CD4-positive, alpha-beta T cell treated with Interleukin-6 for 4 hours (primary cell): ENCODE measurements around the gene MYL3.

Experiments
- DNase-seq: peaks from one replicate; pipeline ENCODE4 v3.0.0-alpha.2; 2020; ENCODE audit warnings: mixed read lengths

Gene MYL3

DNA sequence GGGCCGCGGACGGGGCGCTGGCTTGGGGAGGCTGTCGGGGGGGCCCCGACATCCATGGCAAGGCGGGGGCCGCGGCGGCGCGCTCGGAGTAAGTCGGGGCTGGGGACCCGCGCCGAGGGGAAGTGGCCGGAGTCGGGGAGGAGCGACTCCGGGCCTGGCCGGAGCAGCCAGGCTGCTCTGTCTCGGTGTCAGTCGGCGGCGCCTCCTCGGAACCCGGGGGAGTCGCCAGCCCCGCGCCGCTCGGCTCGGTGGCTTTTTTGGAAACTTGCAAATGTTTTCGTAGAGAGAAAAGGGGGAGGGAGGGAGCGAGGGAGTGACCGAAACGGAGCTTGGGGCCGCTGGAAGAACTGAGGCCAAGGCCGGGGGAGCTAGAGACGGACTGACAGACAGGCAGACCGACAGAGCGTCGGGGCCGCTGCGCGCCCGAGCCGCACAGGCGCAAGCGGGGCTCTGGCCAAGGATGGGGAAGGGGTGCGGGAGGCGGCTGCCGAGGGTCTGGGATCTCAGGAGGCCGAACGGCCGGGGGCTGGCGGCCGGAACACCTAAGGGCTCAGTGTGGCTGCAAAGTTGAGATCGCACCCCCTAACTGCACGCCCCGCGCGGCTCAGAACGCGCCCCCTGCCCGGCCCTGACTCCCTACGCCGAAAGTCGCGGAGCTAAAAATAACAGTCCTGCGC lies 19.3 kb upstream of the MYL3 start:
- DNase-seq, result no peak

- peak; percentile 33 for DNase-seq
These were observed 18.5 kb upstream of the MYL3 start for GRCh38 chr3:46881596-46882376.

DNA sequence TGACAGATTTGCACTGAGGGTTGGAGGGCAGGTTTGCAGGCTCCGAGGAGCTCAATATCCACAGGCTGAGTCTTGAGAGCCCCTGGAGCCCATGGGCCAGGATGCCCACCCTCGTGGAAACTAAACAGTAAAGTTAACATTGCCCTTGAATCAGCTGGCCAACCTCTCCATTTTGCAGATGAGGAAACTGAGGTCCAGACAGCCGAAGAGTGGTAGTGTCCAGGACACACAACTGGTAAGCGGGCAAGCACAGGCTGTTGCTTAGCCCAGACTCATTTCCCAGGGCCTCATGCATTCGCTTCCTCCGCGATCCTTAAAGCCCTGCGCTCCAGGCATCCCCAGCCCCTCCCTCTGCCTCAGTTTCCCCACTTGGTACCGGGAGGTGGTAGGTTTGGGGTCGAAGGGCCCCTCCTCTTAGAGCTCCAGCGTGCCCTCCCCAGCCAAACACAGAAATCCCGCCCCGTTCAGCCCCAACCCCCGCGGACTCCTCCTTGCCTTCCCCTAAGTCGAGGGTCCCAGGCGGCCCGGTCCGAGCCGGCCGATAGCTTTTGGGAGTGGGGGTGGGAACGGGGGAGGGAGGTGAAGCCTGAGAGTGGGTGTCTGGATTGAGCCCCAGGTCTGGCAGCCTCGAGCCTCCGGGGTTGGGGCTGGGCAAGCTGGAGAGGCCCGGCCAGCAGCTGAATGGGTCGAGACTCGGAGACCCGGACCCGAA lies 17.8 kb upstream of the MYL3 start:
- no peak for DNase-seq

DNA sequence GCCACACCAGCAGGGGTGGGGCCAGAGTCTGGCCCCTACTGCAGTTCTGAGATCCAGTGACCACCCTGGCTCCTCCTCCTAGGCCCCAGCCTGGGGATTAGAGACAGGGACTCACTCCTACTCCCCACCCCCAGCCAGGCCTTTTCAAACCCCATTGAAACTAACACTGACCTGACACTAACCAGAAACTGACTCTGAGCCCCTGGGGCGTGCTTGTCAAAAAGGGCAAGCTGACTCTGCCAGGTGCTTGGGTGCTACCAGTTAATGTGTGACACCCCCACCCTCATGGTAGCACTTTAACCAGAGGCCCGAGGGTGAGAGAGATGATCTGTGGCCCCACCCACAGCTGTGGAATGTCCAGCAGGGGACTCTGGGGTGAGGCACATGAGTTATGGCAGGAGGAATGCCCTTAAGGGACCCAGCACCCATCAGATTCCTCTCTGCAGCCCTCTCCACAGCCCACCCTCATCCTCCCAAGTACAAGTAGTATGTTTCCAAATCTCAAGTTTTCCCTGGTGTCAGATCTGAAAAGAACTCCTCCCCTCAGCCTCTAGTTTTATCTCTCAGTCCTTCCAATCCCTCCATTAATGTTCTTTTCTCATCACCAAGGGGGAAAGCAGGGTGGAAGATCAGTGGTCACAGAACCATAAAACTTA lies 15.7 kb upstream of the MYL3 start:
- DNase-seq, result no peak

GRCh38 chr3:46877406-46878125 lies 14.3 kb upstream of the MYL3 start, which contains the start of gene PTH1R:
Gene PTH1R, plus strand, starts transcription at chr3:46877721. Its CDS starts 5,839 bp downstream, at chr3:46883560.
- no peak for DNase-seq

DNA sequence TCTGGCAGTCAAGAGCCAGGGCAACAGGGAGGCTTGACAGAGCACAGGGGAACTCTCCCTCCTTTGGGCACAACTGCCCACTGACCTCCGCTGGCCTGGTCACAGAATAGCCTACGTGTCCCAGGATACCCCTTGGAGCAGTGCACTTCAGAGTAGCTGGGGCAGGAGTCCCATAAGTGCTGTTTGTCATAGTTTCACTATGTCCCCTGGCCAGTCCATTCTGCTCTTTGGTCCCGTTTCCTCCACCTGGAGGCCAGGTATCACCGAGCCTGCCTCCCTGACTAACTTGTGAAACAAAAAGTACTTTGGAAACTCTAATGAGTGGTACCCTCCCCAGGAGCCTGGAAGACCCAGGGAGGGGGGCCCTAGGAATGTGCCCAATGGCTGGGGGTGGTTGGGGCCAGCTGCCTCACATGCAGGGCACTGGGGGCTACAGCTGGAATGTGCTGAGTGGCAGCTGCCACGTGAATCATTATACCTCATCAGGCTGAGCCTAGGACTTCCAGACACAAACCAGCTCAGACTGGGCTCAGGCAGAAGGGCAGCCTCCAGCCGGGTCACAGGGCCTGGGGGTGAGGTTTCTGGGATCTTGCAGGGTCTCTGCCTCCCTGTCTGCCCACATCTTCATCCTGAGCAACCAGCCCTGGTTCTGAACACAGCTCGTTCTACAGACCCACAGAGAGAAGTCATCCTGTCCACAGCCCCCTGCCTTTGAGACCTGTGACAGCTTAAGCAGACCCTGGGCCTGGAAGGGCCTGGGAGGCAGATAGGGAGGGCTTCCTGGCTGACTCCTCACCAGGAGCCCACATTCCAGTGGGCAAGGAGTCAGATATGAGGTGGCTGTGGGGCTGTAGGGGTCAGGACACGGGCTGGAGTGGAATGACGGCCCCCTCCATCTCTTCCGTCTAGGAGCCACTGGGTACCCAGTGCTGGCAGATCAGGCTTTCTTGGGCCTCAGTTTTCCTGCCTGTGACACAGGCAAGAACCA lies 13.4 kb upstream of the MYL3 start:
- DNase-seq, result no peak

- DNase-seq, result no peak
These were observed 12.3 kb upstream of the MYL3 start for GRCh38 chr3:46875560-46875959.

- DNase-seq, result no peak
These were observed 11.2 kb upstream of the MYL3 start for GRCh38 chr3:46874430-46874829.

- DNase-seq, result no peak
These were observed 10.3 kb upstream of the MYL3 start for GRCh38 chr3:46873521-46873920.

DNA sequence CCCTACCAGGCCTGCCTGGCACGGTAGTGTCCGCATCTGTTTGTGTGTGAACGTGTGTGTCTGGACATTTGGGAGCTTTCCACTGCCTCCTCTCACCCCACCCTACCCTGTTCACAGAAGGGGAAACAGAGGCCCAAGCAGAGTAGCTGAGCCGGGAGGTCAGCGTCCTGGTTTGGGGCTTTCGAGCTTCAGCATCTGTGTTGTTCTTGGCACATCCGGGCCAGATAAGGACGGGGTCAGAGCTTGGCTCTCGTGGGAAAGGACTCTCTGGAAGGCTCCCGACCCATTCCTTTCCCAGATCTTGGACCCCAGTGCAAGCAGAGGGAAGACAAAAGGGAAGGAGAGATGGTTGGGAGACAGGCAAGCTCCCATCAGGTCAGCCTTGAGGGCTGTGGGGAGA lies 8.0 kb upstream of the MYL3 start:
- no peak for DNase-seq

- no peak for DNase-seq
These were observed 7.4 kb upstream of the MYL3 start for GRCh38 chr3:46870651-46871050.

GRCh38 chr3:46869440-46869839 lies 6.2 kb upstream of the MYL3 start:
- no peak for DNase-seq

DNA sequence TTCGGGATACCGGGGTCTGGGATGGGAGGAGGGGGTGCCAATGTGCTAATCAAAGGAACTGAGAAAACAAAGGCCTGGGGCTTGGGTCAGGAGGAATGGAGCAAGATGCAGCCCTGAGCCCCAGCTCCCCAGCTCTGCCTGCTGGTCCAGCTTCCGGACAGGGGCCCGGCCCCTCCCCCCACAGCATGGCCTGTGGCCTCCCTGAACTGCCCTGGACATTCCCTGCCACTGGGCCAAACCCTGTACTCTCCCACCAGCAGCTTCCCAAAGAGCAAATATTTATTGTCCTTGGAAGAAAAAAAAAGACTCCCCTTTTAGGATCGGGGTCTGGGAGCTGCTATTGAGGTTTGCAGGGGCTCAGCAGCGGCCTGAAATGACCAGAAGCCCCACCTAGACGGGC lies 5.7 kb upstream of the MYL3 start:
- no peak for DNase-seq

GRCh38 chr3:46868287-46868686 lies 5.0 kb upstream of the MYL3 start:
- no peak for DNase-seq

GRCh38 chr3:46867550-46867898 lies 4.3 kb upstream of the MYL3 start:
- no peak for DNase-seq

- peak; percentile 88 for DNase-seq
These were observed 3.7 kb upstream of the MYL3 start for GRCh38 chr3:46866720-46867549.

GRCh38 chr3:46866032-46866595 lies 2.9 kb upstream of the MYL3 start:
- DNase-seq, result no peak

DNA sequence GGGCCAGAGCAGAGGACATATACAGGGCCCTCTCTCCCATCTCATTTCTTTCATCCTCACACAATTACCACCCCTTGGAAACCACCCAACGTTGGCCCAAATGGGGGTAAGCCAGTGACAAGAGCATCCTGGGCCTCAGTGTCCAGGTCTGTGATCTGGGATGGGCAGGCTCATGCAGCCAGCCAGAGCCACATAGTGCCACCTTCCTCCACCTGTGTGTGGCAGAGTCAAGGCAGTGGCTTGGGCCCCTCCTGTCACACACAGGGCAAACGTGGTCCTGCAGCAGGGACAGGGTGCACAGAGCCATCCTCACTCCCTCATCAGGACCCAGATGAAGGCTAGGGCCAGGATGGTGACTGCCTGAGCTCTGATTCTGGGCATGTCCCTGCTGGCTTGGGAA lies 2.3 kb upstream of the MYL3 start:
- no peak for DNase-seq

- DNase-seq, result no peak
These were observed 1.8 kb upstream of the MYL3 start for GRCh38 chr3:46865031-46865507.
